Loucy (cell line): ENCODE measurements around the gene SEC16A.

Experiments used
- CTCF ChIP-seq: fragments of 200-600 bp; sonication (generic); conservative IDR thresholded peaks from 2 replicates; pipeline ENCODE4 v1.5.1; 2014; ENCODE audit warnings: mild to moderate bottlenecking, antibody characterized with exemption, low read length
- EZH2phosphoT487 ChIP-seq: fragments of 200-600 bp; IDR thresholded peaks from 2 replicates; pipeline ENCODE4 v1.6.1; 2018; ENCODE audit warnings: antibody characterized with exemption, mild to moderate bottlenecking, moderate library complexity, borderline replicate concordance

GRCh38 chr9:136525207-136525606, 42.4 kb upstream of the SEC16A start:
- no peak for TF ChIP-seq CTCF
- no peak for TF ChIP-seq EZH2phosphoT487
